Peyer's patch (tissue), 4 donors: Measurements from ENCODE around the gene C16orf92.

Experiments
- POLR2A ChIP-seq, 2 donors: fragments of 450-650 bp; IDR thresholded peaks; one replicate each; pipeline ENCODE4 v1.5.1; 2017; ENCODE audit warnings: antibody characterized with exemption in 2 of 2, mild to moderate bottlenecking in 2 of 2, moderate library complexity in 2 of 2
- TF ChIP-seq, protein P1 (sequence below), 6 experiments: fragments of 450-650 bp in 4 of 6; fragments of 200-600 bp in 2 of 6; sonication (generic) in 1 of 6; IDR thresholded peaks; one replicate each; pipeline ENCODE4 v1.5.1; 2017 to 2019; ENCODE audit warnings: antibody characterized with exemption in 6 of 6, mild to moderate bottlenecking in 3 of 6, moderate library complexity in 1 of 6

DNA sequence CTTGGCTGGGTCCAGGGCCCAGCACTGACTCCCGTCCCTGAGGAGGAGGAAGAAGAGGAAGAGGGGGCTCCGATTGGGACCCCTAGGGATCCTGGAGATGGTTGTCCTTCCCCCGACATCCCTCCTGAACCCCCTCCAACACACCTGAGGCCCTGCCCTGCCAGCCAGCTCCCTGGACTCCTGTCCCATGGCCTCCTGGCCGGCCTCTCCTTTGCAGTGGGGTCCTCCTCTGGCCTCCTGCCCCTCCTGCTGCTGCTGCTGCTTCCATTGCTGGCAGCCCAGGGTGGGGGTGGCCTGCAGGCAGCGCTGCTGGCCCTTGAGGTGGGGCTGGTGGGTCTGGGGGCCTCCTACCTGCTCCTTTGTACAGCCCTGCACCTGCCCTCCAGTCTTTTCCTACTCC lies 36.1 kb upstream of the C16orf92 start:
- TF ChIP-seq, protein P1, sequence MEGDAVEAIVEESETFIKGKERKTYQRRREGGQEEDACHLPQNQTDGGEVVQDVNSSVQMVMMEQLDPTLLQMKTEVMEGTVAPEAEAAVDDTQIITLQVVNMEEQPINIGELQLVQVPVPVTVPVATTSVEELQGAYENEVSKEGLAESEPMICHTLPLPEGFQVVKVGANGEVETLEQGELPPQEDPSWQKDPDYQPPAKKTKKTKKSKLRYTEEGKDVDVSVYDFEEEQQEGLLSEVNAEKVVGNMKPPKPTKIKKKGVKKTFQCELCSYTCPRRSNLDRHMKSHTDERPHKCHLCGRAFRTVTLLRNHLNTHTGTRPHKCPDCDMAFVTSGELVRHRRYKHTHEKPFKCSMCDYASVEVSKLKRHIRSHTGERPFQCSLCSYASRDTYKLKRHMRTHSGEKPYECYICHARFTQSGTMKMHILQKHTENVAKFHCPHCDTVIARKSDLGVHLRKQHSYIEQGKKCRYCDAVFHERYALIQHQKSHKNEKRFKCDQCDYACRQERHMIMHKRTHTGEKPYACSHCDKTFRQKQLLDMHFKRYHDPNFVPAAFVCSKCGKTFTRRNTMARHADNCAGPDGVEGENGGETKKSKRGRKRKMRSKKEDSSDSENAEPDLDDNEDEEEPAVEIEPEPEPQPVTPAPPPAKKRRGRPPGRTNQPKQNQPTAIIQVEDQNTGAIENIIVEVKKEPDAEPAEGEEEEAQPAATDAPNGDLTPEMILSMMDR (IDR thresholded peaks at IDR 0.05), result no peak
- TF ChIP-seq POLR2A (IDR thresholded peaks at IDR 0.05), result no peak
